ENCODE measurements around the gene ABCA2. TPM values are rescaled to one million over a fixed set of nuclear protein-coding genes. Genes with fewer than 3 reads are reported as not detected.
A peak's percentile ranks its signal among the peaks of the same experiment; 100 is the strongest.

ABCA2 gene
- total RNA-seq, 1 experiment from 2014 or later: 21.7 TPM

- POLR2A ChIA-PET: interaction anchor here (0.6 to 1.2 kb wide), 4 partner anchors 10 to 123 kb away, joined by 3 to 4 read pairs (median 3); partner anchors contain the start of gene AJM1
These were observed 63.1 kb downstream of the ABCA2 start for GRCh38 chr9:136964833-136965422.

GRCh38 chr9:136964171-136964689 is 63.8 kb downstream of the ABCA2 start:
- ChIA-PET POLR2A (interaction anchor here (0.6 to 1.2 kb wide), 4 partner anchors 9 to 122 kb away, joined by 3 to 4 read pairs (median 3); partner anchors contain the start of gene AJM1), CTCF (interaction anchor here (0.7 to 1.6 kb wide), 3 partner anchors 16 to 198 kb away, joined by 3 to 4 read pairs (median 4); no protein-coding TSS in a partner anchor)
- Mint-ChIP-seq H3K4me3 (ENCODE audit: unreplicated experiment) (no peak overlapping the region), H3K27me3 (ENCODE audit: insufficient read depth, unreplicated experiment) (no peaks in the 10 kb centered on the region), H3K27ac (ENCODE audit: low read depth, unreplicated experiment) (no peak overlapping the region), H3K4me1 (ENCODE audit: insufficient read depth, unreplicated experiment) (peaks cover 10% of the 10 kb centered on the region), H3K9me3 (ENCODE audit: unreplicated experiment) (no peaks in the 10 kb centered on the region), H3K36me3 (ENCODE audit: insufficient read depth, unreplicated experiment) (peaks cover 7% of the 10 kb centered on the region)
- intact Hi-C loops (cut with micrococcal nuclease): no loop called here
- peak; percentile 33 for DNase-seq (ENCODE audit: unreplicated experiment)
- no TSS peak for BruUV-seq (replicated peaks)
- TF ChIP-seq, protein P1, sequence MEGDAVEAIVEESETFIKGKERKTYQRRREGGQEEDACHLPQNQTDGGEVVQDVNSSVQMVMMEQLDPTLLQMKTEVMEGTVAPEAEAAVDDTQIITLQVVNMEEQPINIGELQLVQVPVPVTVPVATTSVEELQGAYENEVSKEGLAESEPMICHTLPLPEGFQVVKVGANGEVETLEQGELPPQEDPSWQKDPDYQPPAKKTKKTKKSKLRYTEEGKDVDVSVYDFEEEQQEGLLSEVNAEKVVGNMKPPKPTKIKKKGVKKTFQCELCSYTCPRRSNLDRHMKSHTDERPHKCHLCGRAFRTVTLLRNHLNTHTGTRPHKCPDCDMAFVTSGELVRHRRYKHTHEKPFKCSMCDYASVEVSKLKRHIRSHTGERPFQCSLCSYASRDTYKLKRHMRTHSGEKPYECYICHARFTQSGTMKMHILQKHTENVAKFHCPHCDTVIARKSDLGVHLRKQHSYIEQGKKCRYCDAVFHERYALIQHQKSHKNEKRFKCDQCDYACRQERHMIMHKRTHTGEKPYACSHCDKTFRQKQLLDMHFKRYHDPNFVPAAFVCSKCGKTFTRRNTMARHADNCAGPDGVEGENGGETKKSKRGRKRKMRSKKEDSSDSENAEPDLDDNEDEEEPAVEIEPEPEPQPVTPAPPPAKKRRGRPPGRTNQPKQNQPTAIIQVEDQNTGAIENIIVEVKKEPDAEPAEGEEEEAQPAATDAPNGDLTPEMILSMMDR (IDR thresholded peaks at IDR 0.05; ENCODE audit: unreplicated experiment): no peak

More at GRCh38 chr9:136964833-136965422, 63.1 kb downstream of the ABCA2 start:
- Mint-ChIP-seq H3K27me3 (ENCODE audit: insufficient read depth, unreplicated experiment) (no peaks in the 10 kb centered on the region), H3K4me3 (ENCODE audit: unreplicated experiment) (no peak overlapping the region), H3K27ac (ENCODE audit: low read depth, unreplicated experiment) (no peak overlapping the region), H3K36me3 (ENCODE audit: insufficient read depth, unreplicated experiment) (peaks cover 7% of the 10 kb centered on the region), H3K4me1 (ENCODE audit: insufficient read depth, unreplicated experiment) (peaks cover 9% of the 10 kb centered on the region), H3K9me3 (ENCODE audit: unreplicated experiment) (no peaks in the 10 kb centered on the region)
- intact Hi-C loops (cut with micrococcal nuclease): no loop called here
- TF ChIP-seq, protein P1 (IDR thresholded peaks at IDR 0.05; ENCODE audit: unreplicated experiment): no peak
- no TSS peak for BruUV-seq (replicated peaks)
- DNase-seq (ENCODE audit: unreplicated experiment): no peak
- CTCF ChIA-PET: interaction anchor here (0.8 to 1.6 kb wide), 3 partner anchors 10 to 199 kb away, joined by 3 to 4 read pairs (median 3); no protein-coding TSS in a partner anchor

GRCh38 chr9:136963751-136964150 is 64.3 kb downstream of the ABCA2 start:
- Mint-ChIP-seq H3K9me3 (ENCODE audit: unreplicated experiment) (no peaks in the 10 kb centered on the region), H3K36me3 (ENCODE audit: insufficient read depth, unreplicated experiment) (peaks cover 7% of the 10 kb centered on the region), H3K4me1 (ENCODE audit: insufficient read depth, unreplicated experiment) (peaks cover 10% of the 10 kb centered on the region), H3K4me3 (ENCODE audit: unreplicated experiment) (no peak overlapping the region), H3K27me3 (ENCODE audit: insufficient read depth, unreplicated experiment) (no peaks in the 10 kb centered on the region), H3K27ac (ENCODE audit: low read depth, unreplicated experiment) (no peak overlapping the region)
- no TSS peak for BruUV-seq (replicated peaks)
- TF ChIP-seq, protein P1 (IDR thresholded peaks at IDR 0.05; ENCODE audit: unreplicated experiment): no peak
- ChIA-PET POLR2A (interaction anchor here (0.9 to 1.2 kb wide), 3 partner anchors 8 to 121 kb away, joined by 3 to 4 read pairs (median 3); partner anchors contain the start of gene AJM1), CTCF (interaction anchor here (0.7 to 1.5 kb wide), 2 partner anchors 16 to 169 kb away, joined by 4 read pairs; no protein-coding TSS in a partner anchor)
- intact Hi-C loops (cut with micrococcal nuclease): no loop called here
- DNase-seq (ENCODE audit: unreplicated experiment): no peak

DNA sequence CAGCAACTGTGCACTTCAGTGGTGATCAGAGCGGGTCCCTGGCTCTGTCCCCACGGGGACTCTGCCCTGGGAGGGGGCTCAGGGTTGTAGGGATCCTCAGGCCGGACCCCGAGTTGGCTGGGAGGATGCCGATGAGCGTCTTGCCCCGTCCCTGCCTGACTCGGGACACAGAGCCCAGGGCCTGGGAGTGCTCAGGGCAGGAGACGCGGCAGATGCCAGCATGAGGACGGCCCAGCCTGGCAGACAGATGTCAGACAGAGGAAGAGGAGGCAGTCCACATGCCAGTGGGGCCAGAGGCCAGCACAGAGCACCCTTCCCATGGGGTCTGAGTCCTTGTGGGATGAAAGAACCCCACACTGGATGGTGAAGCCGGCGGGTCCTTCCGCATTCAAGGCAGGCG is 64.7 kb downstream of the ABCA2 start:
- ChIA-PET POLR2A (no interaction called here), CTCF (no interaction called here)
- H3K9me3 Mint-ChIP-seq (ENCODE audit: unreplicated experiment): no peaks in the 10 kb centered on the region
- no peak for DNase-seq (ENCODE audit: unreplicated experiment)
- H3K4me1 Mint-ChIP-seq (ENCODE audit: insufficient read depth, unreplicated experiment): peaks cover 10% of the 10 kb centered on the region
- no peak overlapping the region for H3K27ac Mint-ChIP-seq (ENCODE audit: low read depth, unreplicated experiment)
- no TSS peak for BruUV-seq (replicated peaks)
- intact Hi-C loops (cut with micrococcal nuclease): no loop called here
- H3K27me3 Mint-ChIP-seq (ENCODE audit: insufficient read depth, unreplicated experiment): no peaks in the 10 kb centered on the region
- H3K36me3 Mint-ChIP-seq (ENCODE audit: insufficient read depth, unreplicated experiment): peaks cover 7% of the 10 kb centered on the region
- TF ChIP-seq, protein P1 (IDR thresholded peaks at IDR 0.05; ENCODE audit: unreplicated experiment): no peak
- H3K4me3 Mint-ChIP-seq (ENCODE audit: unreplicated experiment): no peak overlapping the region

Data from MCF 10A (cell line).